Posterior vena cava (tissue), 2 donors: ENCODE data around the gene SPCS3. TPM values are rescaled to one million over a fixed set of nuclear protein-coding genes. Genes with fewer than 3 reads are reported as not detected.
"Not testable (repeated sequence)": the region's sequence is repeated elsewhere in the genome, so short reads cannot be mapped to it uniquely, and the experiment has no call there.

Experiments
- DNase-seq: peaks from one replicate; pipeline ENCODE4 v3.0.0-alpha.2; 2020; ENCODE audit warnings: low spot score
- intact Hi-C, 2 donors: fragments of 100-400 bp; cut with DNase I; formaldehyde crosslinking; loops; one replicate each; pipeline versions ENCODE4 v1.14.1 to v1.14.2; 2022 to 2023
- total RNA-seq, 2 donors: library from RNA; stranded (reverse); fragmentation: NEBNext Ultra II Directional; extraction: Animal tissue kit (Norgen Biotek cat#: 25700); gene quantifications; one replicate each; pipeline ENCODE4 v1.2.1, GENCODE V29; 2021
- donor health status: DM: yes; HTN: yes; CAD: no.
- donor health status: DM: yes; HTN: yes; CAD: no.

SPCS3 gene
- total RNA-seq, 2 donors from 2014 or later, result 127 to 184 TPM

DNA sequence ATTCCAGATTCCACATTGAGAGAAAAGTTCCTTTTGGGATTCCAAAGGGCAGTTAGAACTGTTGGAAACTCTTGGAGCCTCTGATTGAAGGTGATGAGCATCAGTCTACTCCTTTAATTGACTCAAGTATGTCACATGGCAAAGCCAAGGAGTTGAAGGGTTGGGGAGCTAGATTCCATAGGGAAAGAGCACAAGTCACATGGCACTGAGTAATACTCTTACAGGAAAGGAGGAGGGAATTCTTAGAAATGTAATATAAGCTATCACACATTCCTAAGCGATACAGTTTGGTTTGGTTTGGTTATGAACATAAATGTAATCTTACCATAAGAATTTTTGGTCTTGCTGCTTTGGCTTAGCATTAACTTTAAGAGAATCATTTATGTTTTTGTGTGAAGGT, 15.7 kb downstream of the SPCS3 start:
- intact Hi-C loops, result loop anchor here (10.0 kb wide), 1 partner anchor 301 kb away; no protein-coding TSS in a partner anchor
- DNase-seq, result no peak

DNA sequence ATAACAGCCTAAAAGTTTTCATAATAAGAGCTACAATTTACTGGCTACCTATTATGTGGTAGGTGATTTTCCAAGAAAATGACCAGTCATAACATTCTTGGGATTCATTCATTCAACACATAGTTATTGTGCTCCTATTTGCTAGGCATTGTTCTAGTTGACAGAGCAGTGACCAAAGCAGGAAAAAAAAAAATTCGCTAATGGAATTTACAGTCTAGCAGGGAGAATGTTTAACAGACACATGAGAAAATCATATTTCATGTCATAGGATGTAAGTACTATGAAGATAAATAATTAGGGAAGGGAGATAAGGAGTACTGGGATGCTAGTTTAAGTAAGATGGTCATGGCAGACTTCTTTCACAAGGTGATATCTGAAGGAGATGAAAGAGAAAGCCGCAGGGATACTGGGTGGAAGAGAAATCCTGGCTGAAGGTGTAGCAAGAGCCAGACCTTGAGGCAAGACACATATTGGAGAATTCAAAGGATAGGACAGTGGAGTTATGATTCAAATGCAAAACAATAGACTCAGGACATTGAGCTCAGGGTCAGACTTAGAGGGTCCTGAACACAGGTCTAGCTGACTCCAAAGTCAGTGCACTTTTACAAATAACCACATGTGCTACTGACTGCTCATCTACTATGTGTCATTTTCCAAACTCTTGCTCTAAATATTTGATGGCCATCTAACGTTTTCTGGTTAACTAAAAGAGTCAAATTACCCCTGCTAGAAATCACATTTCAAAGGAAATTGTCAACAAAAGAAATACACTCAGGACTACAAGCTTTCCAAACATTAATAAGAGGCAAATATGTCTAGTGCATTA, 20.4 kb downstream of the SPCS3 start:
- intact Hi-C loops, result loop anchor here (10.0 kb wide), 1 partner anchor 305 kb away; no protein-coding TSS in a partner anchor
- no peak for DNase-seq

DNA sequence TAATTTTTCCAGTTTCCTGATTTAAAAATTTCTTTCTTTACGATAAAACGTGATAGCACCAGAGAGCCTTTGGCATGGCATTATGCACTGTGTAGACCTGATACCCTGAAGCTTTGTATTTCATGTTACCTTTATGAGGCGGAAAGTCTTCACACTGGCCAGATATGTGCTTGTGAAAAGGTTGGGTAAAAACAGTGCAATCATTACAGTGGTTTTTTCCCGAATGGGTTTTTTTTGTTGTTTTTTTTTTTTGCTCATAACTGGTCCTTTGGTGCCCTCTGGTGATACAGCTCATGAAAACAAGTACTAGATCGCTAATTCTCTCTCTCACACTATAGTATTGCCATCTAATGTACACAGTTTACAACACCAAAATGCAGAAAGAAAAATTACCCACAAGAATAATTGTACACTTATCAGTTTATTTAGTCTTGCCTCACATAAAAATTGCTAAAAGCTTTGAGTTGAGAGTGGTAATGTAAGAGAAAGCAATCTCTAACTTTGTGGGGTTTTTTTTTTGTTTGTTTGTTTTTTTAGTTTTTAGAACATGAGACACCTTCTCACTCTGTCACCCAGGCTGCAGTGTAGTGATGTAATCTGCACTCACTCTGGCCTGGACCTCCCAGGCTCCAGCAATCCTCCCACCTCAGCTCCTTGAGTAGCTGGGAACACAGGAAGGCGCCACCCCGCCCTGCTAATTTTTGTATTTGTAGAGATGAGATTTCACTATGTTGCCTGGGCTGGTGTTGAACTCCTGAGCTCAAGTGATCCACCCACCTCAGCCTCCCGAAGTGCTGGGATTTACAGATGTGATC, 21.3 kb downstream of the SPCS3 start:
- no peak for DNase-seq
- intact Hi-C loops, result no loop called here

DNA sequence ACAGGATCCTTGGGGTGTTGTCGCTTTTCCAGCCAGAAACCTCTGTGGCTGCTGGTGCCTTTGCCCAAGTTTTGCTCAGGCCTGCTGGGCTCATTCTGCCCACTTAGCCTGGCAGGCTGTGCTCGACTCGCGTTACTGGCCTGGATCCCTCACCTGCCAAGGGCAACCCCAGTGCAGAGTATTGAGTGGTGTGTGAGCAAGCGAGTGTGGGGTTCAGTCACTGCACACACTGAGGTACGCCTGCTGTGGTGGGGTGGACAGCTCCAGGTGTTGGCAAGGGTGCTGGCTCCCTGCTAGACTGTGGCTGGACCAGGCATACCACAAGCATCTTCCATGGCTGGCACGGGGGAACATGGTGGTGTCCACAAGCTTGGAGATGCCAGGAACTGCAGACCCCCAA, 22.6 kb downstream of the SPCS3 start:
- intact Hi-C loops, result no loop called here
- DNase-seq, result no peak

DNA sequence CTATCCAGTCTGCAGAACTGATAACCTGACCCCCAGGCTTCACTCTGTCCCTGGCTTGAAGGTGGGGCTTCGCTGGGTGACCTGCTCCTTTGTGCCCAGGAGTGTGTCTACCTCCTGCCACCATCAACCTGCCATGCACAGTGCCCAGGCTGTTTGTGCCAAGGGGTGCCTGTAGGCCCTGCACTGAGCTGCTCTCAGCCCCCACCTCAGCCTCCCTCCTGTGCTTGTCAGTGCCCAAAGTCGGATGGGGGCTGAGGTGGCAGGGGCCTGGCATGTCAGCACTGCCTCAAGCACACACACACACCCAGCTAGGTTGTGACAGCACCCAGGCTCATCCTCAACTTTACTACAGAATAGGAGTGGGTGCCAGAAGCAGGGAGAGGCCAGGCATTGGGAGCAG, 23.5 kb downstream of the SPCS3 start:
- intact Hi-C loops, result no loop called here
- no peak for DNase-seq

DNA sequence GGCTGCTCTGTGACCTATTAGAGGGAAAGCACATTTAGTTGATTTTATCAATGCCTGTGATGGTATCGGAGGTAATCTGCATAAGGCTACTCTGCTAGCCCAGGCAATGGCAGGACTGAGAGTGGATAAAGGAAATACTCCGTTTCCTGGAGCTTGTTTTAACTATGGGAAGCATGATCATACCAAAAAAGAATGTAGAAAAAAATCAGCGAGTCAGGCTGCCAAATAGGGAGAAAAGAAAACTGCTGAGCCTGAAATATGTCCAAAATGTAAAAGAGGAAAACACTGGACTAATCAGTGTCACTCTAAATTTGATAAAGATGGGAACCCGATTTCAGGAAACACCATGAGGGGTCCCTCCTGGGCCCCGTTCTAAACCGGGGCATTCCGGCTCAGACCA, 25.6 kb downstream of the SPCS3 start:
- intact Hi-C loops, DNase-seq: not testable (repeated sequence)

DNA sequence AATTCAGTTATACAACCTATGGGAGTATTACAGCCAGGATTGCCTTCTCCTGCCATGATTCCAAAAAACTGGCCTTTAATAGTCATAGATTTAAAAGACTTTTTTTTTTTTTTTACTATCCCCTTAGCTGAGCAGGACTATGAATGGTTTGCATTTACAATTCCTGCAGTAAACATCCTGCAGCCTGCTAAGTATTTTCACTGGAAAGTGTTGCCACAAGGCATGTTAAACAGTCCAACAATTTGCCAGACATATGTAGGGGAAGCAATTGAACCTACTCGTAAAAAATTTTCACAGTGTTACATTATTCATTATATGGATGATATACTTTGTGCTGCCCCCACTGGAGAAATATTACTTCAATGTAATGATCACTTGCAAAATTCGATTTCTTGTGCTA, 27.1 kb downstream of the SPCS3 start:
- intact Hi-C loops, DNase-seq: not testable (repeated sequence)

DNA sequence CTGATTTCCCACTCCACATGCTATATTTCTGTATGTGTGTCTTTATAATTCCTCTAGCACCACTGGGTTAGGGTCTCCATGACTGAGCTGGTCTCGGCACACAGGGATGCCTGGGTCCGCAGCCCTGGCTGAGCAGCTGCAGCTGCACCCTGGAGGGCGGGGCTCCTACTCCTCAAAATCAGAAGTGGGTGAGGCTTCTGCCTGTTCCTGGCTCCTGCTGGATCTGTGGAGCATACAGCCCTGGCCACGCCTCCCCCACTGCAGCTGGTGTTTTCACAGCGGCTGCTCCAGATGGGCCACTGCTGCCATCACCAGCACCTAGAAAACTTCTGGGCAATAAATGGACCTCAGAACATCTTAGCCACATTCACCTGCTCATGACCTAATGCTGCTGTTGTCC, 30.9 kb downstream of the SPCS3 start:
- no peak for DNase-seq
- intact Hi-C loops, result no loop called here

DNA sequence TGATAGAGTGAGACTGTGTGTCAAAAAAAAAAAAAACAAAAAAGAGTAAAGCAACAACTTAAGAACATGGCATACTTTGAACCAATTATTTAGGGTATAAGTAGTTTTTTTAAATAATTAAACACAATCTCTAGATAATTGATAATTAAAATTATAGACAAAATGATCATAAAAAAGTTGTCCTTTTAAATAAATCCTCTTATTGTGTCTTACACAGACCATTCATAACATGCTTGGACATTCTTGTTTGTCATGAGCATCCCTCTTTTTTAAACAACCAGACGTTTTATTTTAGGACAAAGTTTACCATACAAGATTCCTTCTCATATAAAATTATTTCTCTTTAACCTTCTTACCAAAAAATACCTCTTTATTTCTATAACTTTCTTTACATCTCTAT, 35.1 kb downstream of the SPCS3 start:
- intact Hi-C loops, result no loop called here
- no peak for DNase-seq

DNA sequence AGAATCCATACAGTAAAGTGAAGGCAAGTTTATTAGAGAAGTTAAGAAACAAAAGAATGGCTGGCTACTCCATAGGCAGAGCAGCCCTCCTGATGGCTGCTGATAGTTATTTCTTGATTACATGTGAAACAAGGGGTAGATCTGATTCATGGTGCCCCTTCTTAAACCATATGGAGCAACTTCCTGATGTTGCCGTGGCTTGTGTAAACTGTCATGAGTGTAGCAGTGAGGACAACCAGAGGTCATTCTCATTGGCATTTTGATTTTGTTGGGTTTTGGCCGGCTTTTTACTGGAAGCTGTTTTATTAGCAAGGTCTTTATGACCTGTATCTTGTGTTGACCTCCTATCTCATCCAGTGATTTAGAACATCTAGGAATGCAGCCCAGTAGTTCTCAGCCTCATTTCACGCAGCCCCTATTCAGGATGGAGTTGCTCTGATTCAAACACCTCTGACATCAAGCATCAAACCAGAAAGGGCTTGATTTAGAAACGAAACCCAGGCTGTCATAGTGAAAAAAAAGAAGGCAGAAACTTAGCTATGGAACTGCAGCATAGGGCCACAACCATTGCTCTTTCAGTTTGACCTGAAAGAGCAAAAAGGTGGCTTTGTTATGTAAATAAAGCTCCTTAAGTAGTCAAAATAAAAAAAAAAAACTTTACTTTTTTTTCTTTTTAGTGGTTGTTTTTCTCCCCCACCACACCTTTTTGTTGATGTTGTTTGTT, 37.8 kb downstream of the SPCS3 start:
- DNase-seq, result no peak
- intact Hi-C loops, result no loop called here

DNA sequence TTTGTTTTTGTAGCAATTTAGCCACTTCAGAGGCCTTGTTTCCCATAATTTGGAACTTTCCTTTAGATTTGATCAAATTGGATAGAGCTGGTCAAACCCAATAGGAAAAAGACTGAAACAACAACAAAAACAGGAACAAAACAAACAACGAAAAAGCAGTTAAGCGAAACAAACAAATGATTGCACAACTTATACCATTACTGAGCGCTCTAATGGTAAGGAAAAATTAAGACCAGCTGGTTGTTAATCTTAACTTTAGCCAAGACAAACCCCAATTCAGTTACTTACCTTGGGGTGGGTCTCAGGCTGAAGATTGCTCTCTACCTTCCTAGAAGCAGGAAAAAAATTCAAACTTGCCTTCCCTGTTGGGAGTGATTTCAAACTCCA, 38.3 kb downstream of the SPCS3 start:
- DNase-seq, result no peak
- intact Hi-C loops, result no loop called here

DNA sequence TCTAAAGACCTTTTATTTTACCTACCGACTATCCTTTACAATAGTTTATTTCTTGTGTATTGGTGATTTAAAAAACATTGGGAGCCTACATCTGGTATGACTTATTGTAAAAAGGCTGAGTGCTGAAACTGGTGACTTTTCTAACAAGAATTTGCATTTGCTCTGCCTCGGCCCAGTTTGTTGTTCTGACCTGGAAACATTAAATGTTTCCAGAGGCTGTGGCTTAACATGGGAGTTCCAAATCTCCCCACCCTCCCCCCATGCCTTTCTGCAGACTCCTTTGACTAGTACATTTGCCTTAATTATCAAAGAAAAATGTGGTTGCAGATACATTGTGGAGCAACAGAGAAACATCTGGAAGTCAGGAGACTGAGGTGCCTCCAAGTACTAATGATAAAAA, 39.8 kb downstream of the SPCS3 start:
- no peak for DNase-seq
- intact Hi-C loops, result no loop called here

DNA sequence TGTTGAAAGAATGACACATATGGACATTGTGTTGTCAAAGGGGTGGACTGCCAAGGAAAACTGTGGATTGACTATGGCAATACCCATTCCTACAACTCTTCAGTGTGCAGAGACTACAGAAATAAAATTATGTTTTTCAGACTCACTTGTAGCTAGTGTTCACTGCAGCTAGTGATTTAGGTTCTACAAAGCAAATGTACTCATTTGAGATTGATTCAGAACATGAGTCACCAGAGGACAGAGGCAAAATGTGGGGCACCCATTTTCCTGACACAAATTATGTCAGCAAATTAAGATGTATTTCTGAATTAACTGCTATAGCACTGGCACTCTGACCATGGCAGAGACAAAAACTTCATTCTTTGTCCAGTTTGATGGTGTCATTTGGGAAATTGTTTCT, 40.7 kb downstream of the SPCS3 start:
- intact Hi-C loops, result no loop called here
- DNase-seq, result no peak

DNA sequence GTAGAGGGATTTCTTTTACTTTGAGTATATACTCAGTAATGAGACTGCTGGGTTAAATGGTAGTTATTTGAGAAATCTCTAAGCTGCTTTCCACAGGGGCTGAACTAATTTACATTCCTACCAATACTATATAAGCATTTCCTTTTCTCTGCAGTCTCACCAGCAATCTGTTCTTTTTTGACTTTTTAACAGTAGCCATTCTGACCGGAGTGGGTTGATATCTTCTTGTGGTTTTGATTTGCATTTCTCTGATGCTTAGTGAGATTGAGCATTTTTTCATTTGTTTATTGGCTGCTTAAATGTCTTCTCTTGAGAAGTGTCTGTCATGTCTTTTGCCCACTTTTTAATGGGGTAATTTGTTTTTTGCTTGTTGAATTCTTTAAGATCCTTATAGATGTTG, 43.3 kb downstream of the SPCS3 start:
- no peak for DNase-seq
- intact Hi-C loops, result no loop called here

DNA sequence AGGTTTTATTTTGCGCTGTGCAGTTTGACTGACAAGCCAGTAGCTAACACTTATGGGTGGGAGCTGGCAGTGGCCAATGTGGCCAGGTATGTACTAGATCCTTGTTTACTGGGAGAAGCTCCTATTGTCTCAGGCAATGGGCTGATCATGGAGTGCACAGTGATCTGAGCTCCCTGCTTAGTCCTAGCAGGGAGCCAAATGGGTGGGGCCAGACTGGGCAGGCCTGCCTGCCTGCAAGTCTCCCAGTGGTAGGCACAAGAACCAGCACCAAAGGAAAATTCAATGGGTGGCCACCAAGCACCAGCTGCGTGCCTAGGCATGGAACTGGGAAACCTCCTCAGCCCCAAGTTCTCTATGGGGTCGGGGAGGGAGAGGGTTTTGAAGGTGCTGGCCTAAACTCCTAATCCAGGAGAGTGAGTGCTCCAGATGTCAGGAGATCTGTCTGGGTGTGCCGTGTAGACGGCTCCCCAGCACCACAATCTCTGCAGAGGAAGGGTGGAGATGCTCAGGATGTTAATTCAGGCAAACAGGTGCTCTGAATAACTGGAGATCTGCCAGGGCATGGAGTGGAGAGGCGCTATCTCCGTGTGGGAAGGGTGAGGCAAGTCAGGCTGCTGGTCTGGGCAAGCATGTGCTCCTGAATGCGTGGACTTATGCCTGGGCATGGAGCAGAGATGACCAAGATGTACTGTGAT, 48.2 kb downstream of the SPCS3 start:
- intact Hi-C loops, result no loop called here
- DNase-seq, result no peak

DNA sequence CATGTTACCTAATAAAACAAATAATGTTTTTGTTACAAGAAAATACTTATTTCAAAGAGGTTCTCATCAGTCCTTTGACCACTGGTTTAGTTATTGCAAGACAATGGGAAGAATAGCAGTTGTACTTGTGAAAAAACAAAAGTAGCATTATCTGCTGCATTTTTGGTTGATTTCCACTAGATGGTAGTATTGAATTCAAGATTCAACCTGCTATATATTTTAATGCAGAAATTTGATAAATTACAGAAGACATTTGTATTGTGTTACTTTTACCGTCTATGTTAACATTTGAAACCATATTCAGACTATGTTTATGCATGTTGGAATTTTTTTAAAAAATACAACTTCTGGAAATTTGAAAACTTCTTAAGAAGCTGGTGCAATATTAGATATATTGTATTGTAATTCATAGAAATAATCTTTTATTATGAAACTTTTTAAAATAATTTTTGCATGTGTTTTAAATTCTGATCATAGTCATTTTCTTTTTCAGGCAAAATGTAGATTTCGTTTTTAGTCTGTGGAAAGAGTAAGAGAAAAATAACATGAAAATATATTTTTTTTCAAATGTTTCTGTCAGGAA, 56.4 kb downstream of the SPCS3 start:
- DNase-seq, result no peak
- intact Hi-C loops, result no loop called here

DNA sequence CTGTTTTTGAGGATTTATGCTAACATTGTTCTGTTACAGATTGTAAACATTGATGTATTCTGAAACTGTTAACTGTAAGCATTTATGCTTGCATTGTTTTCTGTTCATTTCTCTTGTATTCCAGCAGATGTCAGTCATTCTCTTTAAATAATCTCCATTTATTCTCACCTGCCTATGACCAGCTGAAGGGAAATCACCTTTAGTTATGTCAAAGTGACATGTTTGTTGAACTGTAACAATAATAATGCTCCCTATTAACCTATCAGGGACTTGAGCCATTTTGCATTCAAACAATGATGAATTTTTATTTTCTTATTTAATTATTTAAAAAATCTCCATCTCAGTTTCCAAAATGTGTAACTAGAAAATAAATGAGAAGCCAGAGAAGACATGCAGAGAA, 58.0 kb downstream of the SPCS3 start:
- DNase-seq, result no peak
- intact Hi-C loops, result no loop called here

DNA sequence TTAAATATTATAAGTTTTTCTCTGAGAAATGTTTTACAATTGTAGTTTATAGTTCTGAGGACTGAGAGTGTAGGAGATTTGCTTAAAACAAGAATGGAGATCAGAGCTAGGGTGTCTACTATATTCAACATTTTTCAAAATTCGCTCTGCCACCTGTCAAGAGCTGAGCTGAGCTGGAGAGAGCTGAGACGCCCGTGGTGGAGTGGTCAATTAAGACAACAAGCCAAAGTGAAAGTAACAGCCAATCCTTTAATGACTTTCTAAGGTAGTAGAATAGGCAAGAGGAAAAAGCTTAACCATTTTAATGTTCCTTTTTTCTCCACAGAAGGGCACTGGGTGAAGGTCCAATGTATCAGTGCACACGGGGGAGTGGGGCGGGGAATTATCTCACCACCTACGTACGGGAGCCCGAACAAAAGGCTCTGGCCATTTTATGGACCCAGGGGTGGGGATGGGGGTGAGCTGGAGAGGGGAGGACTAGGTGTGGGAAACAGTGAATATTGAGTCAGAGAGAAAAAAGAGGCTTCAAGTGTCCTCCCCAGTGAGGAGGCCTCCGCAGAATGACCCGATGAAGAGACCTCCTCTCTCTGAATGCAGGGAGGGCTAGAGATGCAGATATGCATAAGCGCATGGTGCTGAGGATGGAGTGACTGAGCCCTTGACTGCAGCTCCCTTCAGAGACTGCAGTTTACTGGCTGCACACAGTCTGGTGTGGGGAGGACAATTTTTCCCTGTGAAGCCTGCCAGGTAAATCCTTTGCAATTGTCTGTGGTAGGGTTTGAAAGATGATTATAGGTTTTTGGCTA, 60.8 kb downstream of the SPCS3 start:
- no peak for DNase-seq
- intact Hi-C loops, result no loop called here
